H1 (cell line): ENCODE measurements around the gene ADGRB2. TPM values are rescaled to one million over a fixed set of nuclear protein-coding genes. Genes with fewer than 3 reads are reported as not detected.

Experiments
- ASH2L ChIP-seq: fragments of 200-600, 300-600 bp; sonication (generic); IDR thresholded peaks from one replicate; pipeline ENCODE4 v1.7.1; 2017; ENCODE audit warnings: low read length
- CBX5 ChIP-seq: fragments of 300-800, 300-1000 bp; sonication (generic); IDR thresholded peaks from 2 replicates; pipeline ENCODE4 v1.7.1; 2016; ENCODE audit warnings: antibody characterized with exemption, low read length, low read depth
- CBX8 ChIP-seq: fragments of 300-800, 300-1000 bp; sonication (generic); IDR thresholded peaks from 2 replicates; pipeline ENCODE4 v1.7.1; 2016; ENCODE audit warnings: low read depth, low read length, borderline replicate concordance
- CHD1 ChIP-seq: IDR thresholded peaks from 2 replicates; pipeline ENCODE4 v1.6.1; 2012; ENCODE audit warnings: low read depth, low read length, improper control_type of control experiment
- CREB1 ChIP-seq: IDR thresholded peaks from 2 replicates; pipeline ENCODE4 v1.6.1; 2012; ENCODE audit warnings: inconsistent platforms
- E2F6 ChIP-seq: IDR thresholded peaks from 2 replicates; pipeline ENCODE4 v1.6.1; 2012; ENCODE audit warnings: inconsistent platforms
- EP300 ChIP-seq, 2 experiments: IDR thresholded peaks; 1 replicate in 1 of 2; 2 replicates in 1 of 2; pipeline ENCODE4 v1.6.1; 2011 to 2012; ENCODE audit warnings: low read depth in 2 of 2, low read length in 2 of 2, mild to moderate bottlenecking in 2 of 2, borderline replicate concordance in 1 of 2, inconsistent platforms in 1 of 2, moderate library complexity in 1 of 2
- GABPA ChIP-seq: IDR thresholded peaks from 2 replicates; pipeline ENCODE4 v1.6.1; 2011; ENCODE audit warnings: mild to moderate bottlenecking, low read length, moderate library complexity, borderline replicate concordance; ENCODE audit not compliant: insufficient read depth
- HDAC2 ChIP-seq, 2 experiments: fragments of 300-600 bp in 1 of 2; sonication (generic) in 1 of 2; IDR thresholded peaks; 2 replicates each; pipeline ENCODE4 v1.6.1; 2011 to 2012; ENCODE audit warnings: low read depth in 2 of 2, low read length in 2 of 2, mild to moderate bottlenecking in 2 of 2, moderate library complexity in 2 of 2, borderline replicate concordance in 1 of 2, inconsistent platforms in 1 of 2
- HDAC6 ChIP-seq: IDR thresholded peaks from one replicate; pipeline ENCODE4 v1.7.1; 2012; ENCODE audit warnings: low read depth, mild to moderate bottlenecking, inconsistent platforms, low read length, moderate library complexity
- JUN ChIP-seq: IDR thresholded peaks from 2 replicates; pipeline ENCODE4 v1.6.1; 2011; ENCODE audit warnings: low read depth, mild to moderate bottlenecking, improper control_type of control experiment, low read length
- KDM1A ChIP-seq: fragments of 200-600, 300-600 bp; sonication (generic); IDR thresholded peaks from 2 replicates; pipeline ENCODE4 v1.7.1; 2016; ENCODE audit warnings: mild to moderate bottlenecking, low read length, borderline replicate concordance
- KDM4A ChIP-seq: IDR thresholded peaks from one replicate; pipeline ENCODE4 v1.7.1; 2012; ENCODE audit warnings: low read depth, mild to moderate bottlenecking, moderate library complexity, low read length, inconsistent platforms; ENCODE audit not compliant: severe bottlenecking
- MAFK ChIP-seq: IDR thresholded peaks from 2 replicates; pipeline ENCODE4 v1.6.1; 2012; ENCODE audit warnings: low read depth, mild to moderate bottlenecking, improper control_type of control experiment, low read length
- PHF8 ChIP-seq: fragments of 200-600 bp; sonication (generic); conservative IDR thresholded peaks from 2 replicates; pipeline ENCODE4 v1.7.1; 2012; ENCODE audit warnings: low read depth, mild to moderate bottlenecking, inconsistent platforms, low read length, moderate library complexity
- RAD21 ChIP-seq, 2 experiments: IDR thresholded peaks in 1 of 2; conservative IDR thresholded peaks in 1 of 2; 2 replicates each; pipeline ENCODE4 v1.6.1; 2011; ENCODE audit warnings: low read depth in 2 of 2, low read length in 2 of 2, improper control_type of control experiment in 1 of 2, inconsistent platforms in 1 of 2, mild to moderate bottlenecking in 1 of 2, moderate library complexity in 1 of 2
- RFX5 ChIP-seq: IDR thresholded peaks from 2 replicates; pipeline ENCODE4 v1.6.1; 2011; ENCODE audit warnings: low read depth, low read length, improper control_type of control experiment, borderline replicate concordance
- SIRT6 ChIP-seq: IDR thresholded peaks from one replicate; pipeline ENCODE4 v1.7.1; 2012; ENCODE audit warnings: low read length, inconsistent platforms
- SIX5 ChIP-seq: IDR thresholded peaks from 2 replicates; pipeline ENCODE4 v1.6.1; 2011; ENCODE audit warnings: mild to moderate bottlenecking, low read depth, low read length
- SP2 ChIP-seq: IDR thresholded peaks from 2 replicates; pipeline ENCODE4 v1.6.1; 2012; ENCODE audit warnings: mild to moderate bottlenecking, low read length, inconsistent platforms
- SP4 ChIP-seq: IDR thresholded peaks from 2 replicates; pipeline ENCODE4 v1.6.1; 2012; ENCODE audit warnings: low read length, inconsistent platforms
- TEAD4 ChIP-seq: IDR thresholded peaks from 2 replicates; pipeline ENCODE4 v1.6.1; 2012; ENCODE audit warnings: low read depth, low read length, inconsistent platforms, mixed read lengths
- YY1 ChIP-seq: IDR thresholded peaks from 2 replicates; pipeline ENCODE4 v1.6.1; 2011; ENCODE audit warnings: low read depth, mild to moderate bottlenecking, low read length
- polyA plus RNA-seq, 7 experiments: library from polyadenylated mRNA; depleted of rRNA in 3 of 7; stranded (reverse) in 5 of 7; unstranded in 2 of 7; fragments of >200 nt in 5 of 7; fragments of 200-250 nt in 2 of 7; gene quantifications; 1 replicate in 5 of 7; 2 replicates in 1 of 7; 4 replicates in 1 of 7; pipeline versions ENCODE4 v1.2.1 to v1.2.3, GENCODE V29; 2011 to 2013; ENCODE audit warnings: missing spikeins in 2 of 7, mixed read lengths in 2 of 7
- total RNA-seq: library from RNA; stranded (reverse); fragmentation: NEBNext Ultra II Directional; extraction: Animal tissue kit (Norgen Biotek cat#: 25700); gene quantifications from 2 replicates; pipeline ENCODE4 v1.2.1, GENCODE V29; 2021

Gene ADGRB2
- total and polyA plus RNA-seq, 2 of the 8 experiments (the other 6 are each of a cell fraction or from before 2014, with no cell fraction given) = 15.6 to 26.2 TPM

- TF ChIP-seq JUN (no peak), SIRT6 (no peak), EP300 (IDR thresholded peaks at IDR 0.05; ENCODE audit: borderline replicate concordance in 1 of 2, low read depth in 2 of 2, low read length in 2 of 2) (peak in 1 of 2 experiments; percentile 77; a peak in 1 of 3 replicates), SP2 (no peak), CHD1 (no peak), HDAC2 (IDR thresholded peaks at IDR 0.05; ENCODE audit: borderline replicate concordance in 1 of 2, low read depth in 2 of 2, low read length in 2 of 2) (0 out of 4 replicates have a peak, but pooled peaks of 1 of the 2 experiments have one; percentile 52), CBX5 (no peak), RFX5 (no peak), TEAD4 (no peak), E2F6 (0 out of 2 replicates have a peak, but pooled peaks have one; percentile 15), MAFK (no peak), SIX5 (no peak), HDAC6 (no peak), KDM1A (no peak; the same call in 1 of the 2 replicates), KDM4A (peak; percentile 42), YY1 (peak; percentile 74), CBX8 (no peak), CREB1 (no peak), PHF8 (peak; percentile 33; the same call in 1 of the 2 replicates), ASH2L (peak; percentile 32), SP4 (no peak), RAD21 (IDR thresholded peaks at IDR 0.05 in 1 of 2, conservative IDR thresholded peaks at IDR 0.05 in 1 of 2; ENCODE audit: low read depth in 2 of 2, low read length in 2 of 2) (peak; percentile 55 to 81), GABPA (peak; percentile 75; the same call in 1 of the 2 replicates)
Measured at GRCh38 chr1:31762726-31763670, 1.1 kb downstream of the ADGRB2 start (continued).
